ENCODE data around the gene SMARCA5.

GRCh38 chr4:143598816-143599215 lies 85.3 kb downstream of the SMARCA5 start:
- no peak for TF ChIP-seq ZBTB7A (IDR thresholded peaks at IDR 0.05; ENCODE audit: low read depth)
- TF ChIP-seq REST (IDR thresholded peaks at IDR 0.05; ENCODE audit: low read depth), result no peak
- no peak for TF ChIP-seq TAF1 (IDR thresholded peaks at IDR 0.05; ENCODE audit: low read depth)
- TF ChIP-seq CREB1 (IDR thresholded peaks at IDR 0.05; ENCODE audit: low read depth), result no peak
- no peak for TF ChIP-seq MAX (IDR thresholded peaks at IDR 0.05)
- TF ChIP-seq RAD21 (IDR thresholded peaks at IDR 0.05; ENCODE audit: low read depth), result no peak
- TF ChIP-seq TCF12 (IDR thresholded peaks at IDR 0.05; ENCODE audit: low read depth), result no peak
- TF ChIP-seq USF1 (IDR thresholded peaks at IDR 0.05), result no peak
- TF ChIP-seq EP300 (IDR thresholded peaks at IDR 0.05; ENCODE audit: borderline replicate concordance), result no peak
- TF ChIP-seq TEAD4 (IDR thresholded peaks at IDR 0.05), result no peak
- TF ChIP-seq YY1 (IDR thresholded peaks at IDR 0.05; ENCODE audit: low read depth), result no peak

All from Ishikawa (cell line).